Esophagus muscularis mucosa (tissue), 4 donors: ENCODE data around the gene STT3B. TPM values are rescaled to one million over a fixed set of nuclear protein-coding genes. Genes with fewer than 3 reads are reported as not detected.

Experiments
- DNase-seq: peaks from one replicate; pipeline ENCODE4 v3.0.0-alpha.2; 2017; ENCODE audit errors: extremely low spot score
- H3K27ac ChIP-seq, 4 donors: fragments of 200-600 bp; sonication (generic); replicated peaks in 1 of 4; 1 replicate in 3 of 4; 2 replicates in 1 of 4; pipeline ENCODE4 v1.5.1; 2016 to 2019; ENCODE audit warnings: mild to moderate bottlenecking in 1 of 4
- H3K27me3 ChIP-seq, 4 donors: fragments of 200-600 bp; sonication (generic); one replicate each; pipeline versions ENCODE4 v1.5.1 to v1.6.0; 2016 to 2019
- H3K36me3 ChIP-seq, 4 donors: fragments of 200-600 bp; sonication (generic); one replicate each; pipeline ENCODE4 v1.5.1; 2016 to 2019
- H3K4me1 ChIP-seq, 4 donors: fragments of 200-600 bp; sonication (generic); one replicate each; pipeline ENCODE4 v1.5.1; 2016 to 2019
- H3K4me3 ChIP-seq, 4 donors: fragments of 200-600 bp; sonication (generic); 1 replicate in 2 of 4; 2 replicates in 2 of 4; pipeline ENCODE4 v1.5.1; 2016 to 2019; ENCODE audit warnings: mild to moderate bottlenecking in 4 of 4, moderate library complexity in 1 of 4
- H3K9me3 ChIP-seq, 4 donors: fragments of 200-600 bp; sonication (generic); 1 replicate in 3 of 4; 2 replicates in 1 of 4; pipeline ENCODE4 v1.5.1; 2016 to 2019
- CTCF ChIP-seq, 3 experiments: fragments of 200-600 bp in 2 of 3; fragments of 450-650 bp in 1 of 3; sonication (generic) in 2 of 3; IDR thresholded peaks; one replicate each; pipeline ENCODE4 v1.5.1; 2017 to 2019; ENCODE audit warnings: antibody characterized with exemption in 3 of 3, mild to moderate bottlenecking in 2 of 3, moderate library complexity in 1 of 3
- EP300 ChIP-seq: sonication (generic); formaldehyde crosslinking; IDR thresholded peaks from one replicate; pipeline ENCODE4 v1.6.1; 2017; ENCODE audit warnings: antibody characterized with exemption
- POLR2A ChIP-seq: fragments of 450-650 bp; IDR thresholded peaks from one replicate; pipeline ENCODE4 v1.6.1; 2017; ENCODE audit warnings: antibody characterized with exemption, moderate library complexity, mild to moderate bottlenecking, low read depth
- POLR2AphosphoS5 ChIP-seq, 2 donors: sonication (generic); formaldehyde crosslinking; IDR thresholded peaks; one replicate each; pipeline ENCODE4 v1.6.1; 2017; ENCODE audit warnings: antibody characterized with exemption in 2 of 2
- WGBS: methylation state at CpG from one replicate; pipeline ENCODE4 v1.1.5; 2018; 5-methylcytosine and 5-hydroxymethylcytosine counted together
- intact Hi-C: fragments of 100-400 bp; cut with DNase I; formaldehyde crosslinking; loops from one replicate; pipeline ENCODE4 v1.15.1; 2023
- total RNA-seq, 4 donors: library from RNA; depleted of rRNA; stranded (reverse); fragments of >200 nt; gene quantifications; one replicate each; pipeline versions ENCODE4 v1.1.0 to v1.2.1, GENCODE V29; 2016

STT3B gene
- total RNA-seq, 4 donors from 2014 or later: 58.8 to 74.3 (median 69.3) TPM

- DNase-seq: no peak
- H3K9me3 ChIP-seq: no peaks in the 10 kb centered on the region
- intact Hi-C loops: no loop called here
- WGBS: 18% methylated on average over 2 of the region's 2 CpGs
- no peaks in the 10 kb centered on the region for H3K36me3 ChIP-seq
- H3K27ac ChIP-seq: no peak overlapping the region
- no peak overlapping the region for H3K4me3 ChIP-seq
- H3K27me3 ChIP-seq: no peaks in the 10 kb centered on the region
- peaks cover 24 to 52% (median 49%) of the 10 kb centered on the region in 4 donors for H3K4me1 ChIP-seq
- no peak for TF ChIP-seq EP300
- no peak for TF ChIP-seq POLR2A
- no peak for TF ChIP-seq POLR2AphosphoS5 (IDR thresholded peaks at IDR 0.05)
- TF ChIP-seq CTCF (IDR thresholded peaks at IDR 0.05): no peak
These were observed 3.8 kb downstream of the STT3B start for GRCh38 chr3:31536497-31536896.

- Histone ChIP-seq H3K36me3 (no peaks in the 10 kb centered on the region), H3K27ac (no peak overlapping the region), H3K4me3 (no peak overlapping the region), H3K4me1 (peaks cover 24 to 62% (median 53%) of the 10 kb centered on the region in 4 donors), H3K9me3 (no peaks in the 10 kb centered on the region), H3K27me3 (no peaks in the 10 kb centered on the region)
- no peak for DNase-seq
- TF ChIP-seq POLR2A: no peak
- TF ChIP-seq EP300: no peak
- TF ChIP-seq CTCF (IDR thresholded peaks at IDR 0.05): no peak
- WGBS: 85% methylated on average over 2 of the region's 2 CpGs
- intact Hi-C loops: no loop called here
These were observed 6.1 kb downstream of the STT3B start for GRCh38 chr3:31538801-31539200.

GRCh38 chr3:31539275-31539674, 6.5 kb downstream of the STT3B start:
- TF ChIP-seq EP300: no peak
- no peak for DNase-seq
- Histone ChIP-seq H3K27me3 (no peaks in the 10 kb centered on the region), H3K4me3 (no peak overlapping the region), H3K27ac (no peak overlapping the region), H3K36me3 (no peaks in the 10 kb centered on the region), H3K4me1 (peaks cover 24 to 63% (median 53%) of the 10 kb centered on the region in 4 donors), H3K9me3 (no peaks in the 10 kb centered on the region)
- 86% methylated on average over 1 of the region's 1 CpG for WGBS
- intact Hi-C loops: no loop called here

- Histone ChIP-seq H3K4me3 (no peak overlapping the region), H3K9me3 (no peaks in the 10 kb centered on the region), H3K4me1 (peaks cover 23 to 61% (median 53%) of the 10 kb centered on the region in 4 donors), H3K36me3 (no peaks in the 10 kb centered on the region), H3K27ac (no peak overlapping the region), H3K27me3 (no peaks in the 10 kb centered on the region)
- DNase-seq: no peak
- intact Hi-C loops: no loop called here
- 69% methylated on average over 2 of the region's 2 CpGs for WGBS
- no peak for TF ChIP-seq POLR2AphosphoS5 (IDR thresholded peaks at IDR 0.05)
- no peak for TF ChIP-seq CTCF (IDR thresholded peaks at IDR 0.05)
- TF ChIP-seq EP300: no peak
- TF ChIP-seq POLR2A: no peak
These were observed 8.4 kb downstream of the STT3B start for GRCh38 chr3:31541089-31541488.

- peaks cover 18 to 58% (median 51%) of the 10 kb centered on the region in 4 donors for H3K4me1 ChIP-seq
- H3K27me3 ChIP-seq: no peaks in the 10 kb centered on the region
- intact Hi-C loops: no loop called here
- DNase-seq: no peak
- H3K36me3 ChIP-seq: no peaks in the 10 kb centered on the region
- TF ChIP-seq EP300 (no peak), POLR2AphosphoS5 (IDR thresholded peaks at IDR 0.05) (no peak), CTCF (IDR thresholded peaks at IDR 0.05) (no peak), POLR2A (no peak)
- no peak overlapping the region for H3K4me3 ChIP-seq
- 86% methylated on average over 1 of the region's 1 CpG for WGBS
- no peaks in the 10 kb centered on the region for H3K9me3 ChIP-seq
- no peak overlapping the region for H3K27ac ChIP-seq
These were observed 9.5 kb downstream of the STT3B start for GRCh38 chr3:31542246-31542645.
